B cell (primary cell): ENCODE data around the gene AP4S1. TPM values are rescaled to one million over a fixed set of nuclear protein-coding genes. Genes with fewer than 3 reads are reported as not detected.

Source experiments
- ATAC-seq: fragments of 200-7000 bp; cut with Tn5 transposase; one replicate; pipeline ENCODE4 v1.10.0; 2021; ENCODE audit warnings: low read depth, mild to moderate bottlenecking, moderate number of reproducible peaks, moderate library complexity
- CTCF ChIA-PET: fragments of 350-600 bp; sonication (Branson Sonifier 250); formaldehyde crosslinking; loops from one replicate; lab custom pipeline; 2021; ENCODE audit warnings: antibody characterized with exemption, inconsistent platforms; lab: Charles Lee
- POLR2A ChIA-PET: fragments of 350-600 bp; sonication (Branson Sonifier 250); formaldehyde crosslinking; loops from one replicate; lab custom pipeline; 2021; ENCODE audit warnings: antibody characterized with exemption; lab: Charles Lee
- DNase-seq: peaks from one replicate; pipeline ENCODE4 v3.0.0; 2013
- H2AFZ ChIP-seq: 2 replicates; pipeline ENCODE4 v1.6.1; 2012; ENCODE audit warnings: mild to moderate bottlenecking, low read depth, low read length; ENCODE audit not compliant: insufficient read depth, poor library complexity, severe bottlenecking
- H3K27ac ChIP-seq, 2 donors: 1 replicate in 1 of 2; 2 replicates in 1 of 2; pipeline ENCODE4 v1.5.1; 2012 to 2013; ENCODE audit warnings: low read length in 2 of 2, mild to moderate bottlenecking in 2 of 2, moderate library complexity in 1 of 2
- H3K27me3 ChIP-seq, 4 experiments: fragments of 200-600 bp in 1 of 4; sonication (generic) in 1 of 4; replicated peaks in 1 of 4; 1 replicate in 2 of 4; 2 replicates in 2 of 4; pipeline versions ENCODE4 v1.6.1 to v1.7.0; 2013 to 2016; ENCODE audit warnings: low read length in 3 of 4, mild to moderate bottlenecking in 2 of 4, mixed read lengths in 1 of 4, moderate library complexity in 1 of 4; ENCODE audit not compliant: insufficient read depth in 4 of 4, control insufficient read depth in 3 of 4; ENCODE audit errors: control extremely low read depth in 1 of 4
- H3K36me3 ChIP-seq, 2 experiments: replicated peaks in 1 of 2; 1 replicate in 1 of 2; 2 replicates in 1 of 2; pipeline versions ENCODE4 v1.6.1 to v1.7.1; 2013; ENCODE audit warnings: low read length in 1 of 2; ENCODE audit not compliant: insufficient read depth in 2 of 2, control insufficient read depth in 1 of 2; ENCODE audit errors: control extremely low read depth in 1 of 2, extremely low read depth in 1 of 2
- H3K4me1 ChIP-seq, 2 donors: fragments of 200-600 bp in 1 of 2; sonication (generic) in 1 of 2; 1 replicate in 1 of 2; 2 replicates in 1 of 2; pipeline versions ENCODE4 v1.5.1 to v1.6.1; 2013 to 2017; ENCODE audit warnings: low read length in 2 of 2; ENCODE audit not compliant: control insufficient read depth in 2 of 2, insufficient read depth in 2 of 2
- H3K4me2 ChIP-seq: replicated peaks from 2 replicates; pipeline ENCODE3; 2012; ENCODE audit warnings: mild to moderate bottlenecking, low read depth, low read length; ENCODE audit not compliant: poor library complexity, severe bottlenecking
- H3K4me3 ChIP-seq, 5 experiments: fragments of 200-600 bp in 1 of 5; sonication (generic) in 1 of 5; 1 replicate in 3 of 5; 2 replicates in 2 of 5; pipeline versions ENCODE4 v1.5.1 to v1.7.0; 2011 to 2016; ENCODE audit warnings: low read length in 4 of 5, mild to moderate bottlenecking in 4 of 5, low read depth in 2 of 5, control low read depth in 1 of 5, moderate library complexity in 1 of 5; ENCODE audit not compliant: insufficient read depth in 1 of 5; ENCODE audit errors: control extremely low read depth in 1 of 5, extremely low read depth in 1 of 5
- H3K79me2 ChIP-seq: fragments of 200-600 bp; sonication (generic); one replicate; pipeline ENCODE4 v1.6.0; 2016; ENCODE audit warnings: low read length; ENCODE audit not compliant: control insufficient read depth, insufficient read depth
- H3K9ac ChIP-seq: fragments of 200-600 bp; sonication (generic); 2 replicates; pipeline ENCODE4 v1.6.1; 2017; ENCODE audit warnings: mild to moderate bottlenecking, low read length, moderate library complexity
- H3K9me3 ChIP-seq, 3 donors: one replicate each; pipeline versions ENCODE4 v1.6.1 to v1.7.1; 2013; ENCODE audit warnings: low read length in 2 of 3; ENCODE audit not compliant: control insufficient read depth in 2 of 3, insufficient read depth in 1 of 3; ENCODE audit errors: control extremely low read depth in 1 of 3
- H4K20me1 ChIP-seq: 2 replicates; pipeline ENCODE4 v1.6.0; 2012; ENCODE audit warnings: mild to moderate bottlenecking, low read length; ENCODE audit not compliant: insufficient read depth, control insufficient read depth, poor library complexity, severe bottlenecking
- H3K27ac Mint-ChIP-seq: one replicate; pipeline ENCODE4 v1.8.0; 2021; ENCODE audit warnings: mixed read lengths
- H3K27me3 Mint-ChIP-seq: one replicate; pipeline ENCODE4 v1.8.0; 2021; ENCODE audit warnings: mixed read lengths
- H3K4me1 Mint-ChIP-seq: one replicate; pipeline ENCODE4 v1.8.0; 2021; ENCODE audit warnings: mixed read lengths
- H3K4me3 Mint-ChIP-seq: one replicate; pipeline ENCODE4 v1.8.0; 2021; ENCODE audit warnings: mixed read lengths
- H3K9me3 Mint-ChIP-seq: one replicate; pipeline ENCODE4 v1.8.0; 2022; ENCODE audit warnings: mixed read lengths; ENCODE audit not compliant: insufficient read depth
- CTCF ChIP-seq: fragments of 200-600 bp; IDR thresholded peaks from one replicate; pipeline ENCODE4 v1.8.0; 2022; ENCODE audit warnings: antibody characterized with exemption, mild to moderate bottlenecking
- EZH2 ChIP-seq: IDR thresholded peaks from 2 replicates; pipeline ENCODE4 v1.6.1; 2012; ENCODE audit warnings: borderline replicate concordance, low read depth, mild to moderate bottlenecking, moderate library complexity, low read length; ENCODE audit not compliant: insufficient read depth, poor library complexity, severe bottlenecking
- WGBS: methylation state at CpG from one replicate; pipeline ENCODE4 v1.1.5; 2013; ENCODE audit warnings: missing lambda C conversion rate; ENCODE audit not compliant: insufficient coverage; 5-methylcytosine and 5-hydroxymethylcytosine counted together
- intact Hi-C: fragments of 100-400 bp; cut with micrococcal nuclease; formaldehyde crosslinking; loops from one replicate; pipeline ENCODE4 v1.10.0; 2022
- polyA plus RNA-seq: library from polyadenylated mRNA; depleted of rRNA; stranded (reverse); fragments of >200 nt; gene quantifications from 2 replicates; pipeline ENCODE4 v1.2.3, GENCODE V29; 2012
- total RNA-seq, 2 donors: library from RNA; stranded (reverse); fragments of 120-200 nt in 1 of 2; gene quantifications; 1 replicate in 1 of 2; 2 replicates in 1 of 2; pipeline versions ENCODE4 v1.2.3 to v1.2.4, GENCODE V29; 2013 to 2022

The AP4S1 gene
- total and polyA plus RNA-seq, 2 donors (not counting 1 experiment from before 2014, with no cell fraction given) = 3.4 to 15.9 TPM

- no peak for TF ChIP-seq CTCF
- TF ChIP-seq EZH2 = no peak
- no peak overlapping the region for H3K4me3 Mint-ChIP-seq
- H3K36me3 ChIP-seq = peaks cover 5 to 10% of the 10 kb centered on the region in 2 experiments
- peaks cover 4% of the 10 kb centered on the region for H3K9me3 Mint-ChIP-seq
- H3K4me1 ChIP-seq = peaks cover 0 to under 1% of the 10 kb centered on the region in 2 donors
- DNase-seq (no peak), ATAC-seq (no peak)
- H3K4me2 ChIP-seq = no peak overlapping the region
- POLR2A ChIA-PET = no interaction called here
- no peaks in the 10 kb centered on the region for H4K20me1 ChIP-seq
- WGBS = 40% methylated on average over 1 of the region's 2 CpGs
- H3K9me3 ChIP-seq = no peaks in the 10 kb centered on the region
- H3K27ac Mint-ChIP-seq = no peak overlapping the region
- no peak overlapping the region for H2AFZ ChIP-seq
- no peak overlapping the region for H3K27ac ChIP-seq
- H3K4me1 Mint-ChIP-seq = peaks cover 2% of the 10 kb centered on the region
- no peak overlapping the region for H3K9ac ChIP-seq
- H3K27me3 ChIP-seq = no peaks in the 10 kb centered on the region
- CTCF ChIA-PET = interaction anchor here (0.6 to 1.9 kb wide), 2 partner anchors 96 to 98 kb away, joined by 5 to 6 read pairs; no protein-coding TSS in a partner anchor
- H3K27me3 Mint-ChIP-seq = no peaks in the 10 kb centered on the region
- no peak overlapping the region for H3K4me3 ChIP-seq
- intact Hi-C loops = no loop called here
- H3K79me2 ChIP-seq = no peaks in the 10 kb centered on the region
These were observed 53.3 kb downstream of the AP4S1 start for GRCh38 chr14:31078766-31079165.

- H3K27ac ChIP-seq = no peak overlapping the region
- POLR2A ChIA-PET = no interaction called here
These were observed 54.6 kb downstream of the AP4S1 start for GRCh38 chr14:31080056-31080455.

More at GRCh38 chr14:31080056-31080455, 54.6 kb downstream of the AP4S1 start:
- Histone ChIP-seq H3K9ac (no peak overlapping the region), H2AFZ (no peak overlapping the region), H3K4me1 (peaks cover 7 to 11% of the 10 kb centered on the region in 2 donors), H3K4me2 (no peak overlapping the region), H3K4me3 (no peak overlapping the region), H3K27me3 (no peaks in the 10 kb centered on the region), H3K9me3 (no peaks in the 10 kb centered on the region), H3K79me2 (no peaks in the 10 kb centered on the region), H3K36me3 (peaks cover 4 to 6% of the 10 kb centered on the region in 2 experiments), H4K20me1 (no peaks in the 10 kb centered on the region)
- Mint-ChIP-seq H3K9me3 (peaks cover 3% of the 10 kb centered on the region), H3K27me3 (no peaks in the 10 kb centered on the region), H3K4me1 (peaks cover 10% of the 10 kb centered on the region), H3K4me3 (no peak overlapping the region), H3K27ac (no peak overlapping the region)
- TF ChIP-seq EZH2 (no peak), CTCF (no peak)
- DNase-seq (no peak), ATAC-seq (no peak)
- CTCF ChIA-PET = interaction anchor here (1.9 kb wide), 1 partner anchor 97 kb away, joined by 5 read pairs; no protein-coding TSS in a partner anchor
- intact Hi-C loops = no loop called here
- WGBS = no CpG with 5 or more reads among the region's 3 CpGs
